Measurements from ENCODE around the gene TTYH2.

DNA sequence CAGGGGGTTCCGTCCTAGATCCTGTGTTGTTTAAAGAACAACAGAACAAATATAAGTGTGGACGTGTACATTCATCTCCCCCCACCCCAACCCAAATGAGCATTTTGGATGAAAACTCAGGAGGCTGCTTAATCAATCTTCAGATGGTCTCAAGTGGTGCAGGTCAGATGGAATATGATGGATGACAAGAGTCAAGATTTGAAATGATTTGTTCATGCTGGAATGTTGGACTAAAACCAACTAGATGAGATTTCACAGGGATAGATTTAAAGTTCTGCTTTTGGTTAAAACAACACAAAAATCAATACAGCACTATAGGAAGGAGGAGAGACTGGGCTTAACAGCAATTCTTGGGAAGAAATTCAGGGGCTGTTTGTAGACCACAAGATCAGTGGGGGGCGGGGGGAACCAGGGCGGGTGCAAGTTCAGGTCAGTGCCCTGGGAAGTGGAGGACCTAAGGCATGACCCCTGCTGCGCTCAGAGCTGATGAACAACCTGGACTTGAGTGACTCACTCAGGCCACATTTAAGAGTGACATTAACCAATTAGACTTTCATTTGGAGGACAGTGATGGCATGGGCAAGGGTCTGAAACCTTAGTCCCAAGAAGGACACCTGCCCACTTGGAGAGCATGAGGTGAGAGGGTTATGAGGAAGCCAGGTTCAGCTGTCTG lies 15.1 kb downstream of the TTYH2 start:
- TF ChIP-seq, protein P1, sequence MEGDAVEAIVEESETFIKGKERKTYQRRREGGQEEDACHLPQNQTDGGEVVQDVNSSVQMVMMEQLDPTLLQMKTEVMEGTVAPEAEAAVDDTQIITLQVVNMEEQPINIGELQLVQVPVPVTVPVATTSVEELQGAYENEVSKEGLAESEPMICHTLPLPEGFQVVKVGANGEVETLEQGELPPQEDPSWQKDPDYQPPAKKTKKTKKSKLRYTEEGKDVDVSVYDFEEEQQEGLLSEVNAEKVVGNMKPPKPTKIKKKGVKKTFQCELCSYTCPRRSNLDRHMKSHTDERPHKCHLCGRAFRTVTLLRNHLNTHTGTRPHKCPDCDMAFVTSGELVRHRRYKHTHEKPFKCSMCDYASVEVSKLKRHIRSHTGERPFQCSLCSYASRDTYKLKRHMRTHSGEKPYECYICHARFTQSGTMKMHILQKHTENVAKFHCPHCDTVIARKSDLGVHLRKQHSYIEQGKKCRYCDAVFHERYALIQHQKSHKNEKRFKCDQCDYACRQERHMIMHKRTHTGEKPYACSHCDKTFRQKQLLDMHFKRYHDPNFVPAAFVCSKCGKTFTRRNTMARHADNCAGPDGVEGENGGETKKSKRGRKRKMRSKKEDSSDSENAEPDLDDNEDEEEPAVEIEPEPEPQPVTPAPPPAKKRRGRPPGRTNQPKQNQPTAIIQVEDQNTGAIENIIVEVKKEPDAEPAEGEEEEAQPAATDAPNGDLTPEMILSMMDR (IDR thresholded peaks at IDR 0.05): no peak
- TF ChIP-seq POLR2AphosphoS5 (IDR thresholded peaks at IDR 0.05): no peak

All from sigmoid colon (tissue), 4 donors.